ENCODE measurements around the gene C16orf95. TPM values are rescaled to one million over a fixed set of nuclear protein-coding genes. Genes with fewer than 3 reads are reported as not detected.

C16orf95 gene
- 1.0 TPM in 1 of 2 replicates, not detected in the other for total RNA-seq

DNA sequence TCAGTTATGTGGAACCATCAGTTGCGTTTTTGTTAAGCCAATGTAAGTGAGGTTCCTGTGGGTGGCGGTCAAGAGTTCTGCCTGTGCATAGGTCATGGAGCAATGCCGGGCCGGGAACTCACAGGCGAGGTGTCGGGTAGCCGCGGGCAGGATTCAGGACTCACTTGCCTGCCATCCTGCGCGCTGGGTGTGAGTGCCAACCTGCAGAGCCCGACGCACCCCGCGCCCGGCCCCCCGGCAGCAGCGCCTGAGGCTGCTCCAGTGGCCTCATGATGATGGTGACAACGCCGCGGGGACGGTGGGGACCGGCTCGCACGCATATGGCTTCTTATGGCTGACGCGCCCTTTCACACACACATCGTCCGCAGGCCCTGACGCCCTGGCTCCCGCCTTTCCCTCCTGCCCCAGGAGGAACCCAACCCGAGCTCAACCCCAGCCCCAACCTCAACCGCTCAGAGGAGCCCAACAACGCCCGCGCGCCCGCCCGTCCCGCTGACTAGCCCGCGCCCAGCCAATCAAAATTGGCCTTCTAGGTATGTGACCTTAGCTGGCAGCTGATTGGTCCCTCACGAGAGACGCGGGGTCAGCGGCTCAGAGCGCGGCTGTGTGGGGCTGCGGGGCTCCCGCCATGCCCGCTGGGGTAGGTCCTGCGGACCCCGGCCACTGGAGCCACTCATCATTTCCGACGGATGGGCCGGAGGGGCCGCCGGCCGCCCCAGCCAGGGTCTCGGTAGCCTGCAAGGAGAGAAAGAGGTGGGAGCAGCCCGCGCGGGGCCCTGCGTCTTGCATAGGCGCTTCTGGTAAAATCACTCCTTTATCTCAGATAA is at the start of gene C16orf95:
Gene C16orf95, minus strand, starts transcription at position 470 of the 827 bp plus-strand sequence. Its CDS starts 150 bp downstream, at position 320.

Other genes starting within 250 kb of the C16orf95 start
- 18.4 and 23.0 TPM in 2 replicates for gene FBXO31, start 66.4 kb upstream of the C16orf95 start, total RNA-seq
- 46.2 and 81.1 TPM in 2 replicates for gene MAP1LC3B, start 74.9 kb upstream of the C16orf95 start, total RNA-seq
- 5.6 and 11.5 TPM in 2 replicates for gene ZCCHC14, start 175.6 kb upstream of the C16orf95 start, total RNA-seq